Fibroblast of skin of back (primary cell): ENCODE measurements around the gene TROAP.
"Not testable (repeated sequence)": the region's sequence is repeated elsewhere in the genome, so short reads cannot be mapped to it uniquely, and the experiment has no call there.

Source experiments
- DNase-seq: peaks from one replicate; pipeline ENCODE4 v3.0.0-alpha.2; 2013

TROAP gene

DNA sequence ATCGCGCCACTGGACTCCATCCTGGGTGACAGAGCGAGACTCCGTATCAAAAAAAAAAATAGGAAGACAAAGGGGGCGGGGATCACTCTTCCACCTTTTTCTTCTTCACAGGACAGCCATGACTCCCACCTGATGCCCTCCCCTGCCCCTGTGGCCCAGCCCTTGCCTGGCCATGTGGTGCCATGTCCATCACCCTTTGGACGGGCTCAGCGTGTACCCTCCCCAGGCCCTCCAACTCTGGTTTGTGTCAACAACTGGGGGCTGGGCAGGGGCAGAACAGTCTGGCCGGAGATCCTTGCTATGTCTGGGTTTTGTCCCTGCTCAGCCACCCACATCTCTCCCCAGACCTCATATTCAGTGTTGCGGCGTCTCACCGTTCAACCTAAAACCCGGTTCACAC lies 5.8 kb downstream of the TROAP start:
- no peak for DNase-seq

GRCh38 chr12:49330032-49330619 lies 7.1 kb downstream of the TROAP start:
- DNase-seq, result no peak

- no peak for DNase-seq
Observed at GRCh38 chr12:49330631-49331379, 7.8 kb downstream of the TROAP start.

GRCh38 chr12:49331380-49332222 lies 8.5 kb downstream of the TROAP start:
- DNase-seq, result peak; percentile 70

DNA sequence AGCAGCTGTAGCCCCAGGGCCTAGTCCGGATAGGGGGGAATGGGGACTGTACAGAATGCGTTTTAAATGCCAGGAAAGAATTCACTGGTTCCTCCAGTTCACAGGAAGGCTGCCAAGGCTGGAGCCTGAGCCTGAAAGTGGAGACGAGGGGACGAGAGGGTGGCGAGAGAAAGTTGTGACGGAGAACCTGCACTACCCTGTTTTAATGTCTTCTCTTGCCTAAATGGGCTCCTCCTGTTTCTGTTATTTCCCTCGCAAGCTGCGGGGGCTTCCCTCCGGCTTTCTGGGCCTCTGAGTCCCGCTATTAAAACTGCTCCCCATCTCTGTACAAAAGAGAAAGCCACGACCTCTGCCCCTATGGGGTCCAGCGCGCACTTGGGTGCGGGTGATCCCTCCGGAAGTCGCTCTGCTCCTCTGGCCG lies 9.4 kb downstream of the TROAP start:
- no peak for DNase-seq

- no peak for DNase-seq
Observed at GRCh38 chr12:49332891-49333371, 9.9 kb downstream of the TROAP start.

GRCh38 chr12:49333778-49334177 lies 10.7 kb downstream of the TROAP start:
- not testable (repeated sequence) for DNase-seq

GRCh38 chr12:49334226-49334625 lies 11.2 kb downstream of the TROAP start:
- DNase-seq, result no peak

DNA sequence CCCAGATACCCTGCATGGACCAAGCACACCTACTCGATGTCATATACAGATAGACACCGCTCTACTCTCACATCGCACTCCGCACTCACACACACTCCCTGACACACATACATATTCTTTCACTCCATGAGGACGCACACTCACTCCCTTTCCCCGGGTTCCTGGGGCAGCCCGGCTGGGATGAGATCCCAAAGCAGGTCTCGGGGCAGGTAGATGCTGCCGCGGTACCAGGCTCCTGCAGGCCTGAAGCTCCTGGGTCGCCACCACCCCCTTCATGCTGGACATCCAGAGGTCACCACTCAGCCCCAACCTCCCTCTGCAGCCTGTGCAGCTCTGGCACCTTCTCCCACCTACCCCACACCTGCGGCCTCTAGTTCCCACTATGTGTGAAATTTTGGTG lies 11.6 kb downstream of the TROAP start:
- DNase-seq, result no peak

DNA sequence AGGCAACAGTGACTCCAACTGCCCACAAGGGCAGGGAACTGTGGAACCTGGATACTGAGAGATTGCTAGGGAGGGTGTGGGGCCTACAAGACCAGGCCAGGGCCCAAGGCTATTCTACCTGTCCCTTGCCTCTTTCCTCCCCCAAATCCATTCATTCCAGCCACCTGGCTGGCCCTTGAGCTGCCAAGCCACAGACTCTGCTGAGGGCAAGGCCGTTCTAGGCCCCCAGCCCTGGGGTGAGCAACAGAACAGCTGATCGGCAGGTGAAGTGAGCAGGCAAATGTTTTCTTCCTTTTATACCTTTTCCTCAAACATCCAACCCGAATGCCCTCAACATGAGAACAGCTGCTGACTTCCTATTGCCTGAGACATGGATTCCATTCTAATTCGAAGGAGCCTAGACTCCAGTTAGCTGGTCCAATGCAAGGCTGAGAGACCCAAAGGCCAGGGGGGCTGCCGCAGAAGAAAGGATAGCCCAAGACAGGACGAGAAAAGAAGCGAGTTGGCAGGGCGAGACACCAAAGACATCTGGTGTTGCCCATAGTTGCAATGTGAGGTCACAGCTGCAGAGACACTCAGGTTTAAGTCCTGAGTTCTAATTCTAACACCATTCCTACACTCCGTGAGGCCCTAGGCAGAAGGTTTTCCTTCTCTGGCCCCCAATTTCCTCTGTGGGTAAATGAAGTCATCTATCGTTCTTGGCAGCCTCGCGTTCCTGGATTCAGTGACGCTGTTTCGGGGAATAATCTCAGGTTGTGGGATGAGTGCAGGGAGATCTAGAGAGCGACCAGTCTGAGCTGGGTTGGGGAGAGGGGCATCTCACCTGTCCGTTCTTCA lies 12.3 kb downstream of the TROAP start:
- no peak for DNase-seq

GRCh38 chr12:49335955-49336644 lies 13.0 kb downstream of the TROAP start:
- no peak for DNase-seq

GRCh38 chr12:49336645-49337584 lies 13.9 kb downstream of the TROAP start, which contains the start of gene C1QL4:
TSS of gene C1QL4 (minus strand) at chr12:49337188. CDS start at chr12:49336477, 711 bp downstream.
- peak; percentile 71 for DNase-seq

DNA sequence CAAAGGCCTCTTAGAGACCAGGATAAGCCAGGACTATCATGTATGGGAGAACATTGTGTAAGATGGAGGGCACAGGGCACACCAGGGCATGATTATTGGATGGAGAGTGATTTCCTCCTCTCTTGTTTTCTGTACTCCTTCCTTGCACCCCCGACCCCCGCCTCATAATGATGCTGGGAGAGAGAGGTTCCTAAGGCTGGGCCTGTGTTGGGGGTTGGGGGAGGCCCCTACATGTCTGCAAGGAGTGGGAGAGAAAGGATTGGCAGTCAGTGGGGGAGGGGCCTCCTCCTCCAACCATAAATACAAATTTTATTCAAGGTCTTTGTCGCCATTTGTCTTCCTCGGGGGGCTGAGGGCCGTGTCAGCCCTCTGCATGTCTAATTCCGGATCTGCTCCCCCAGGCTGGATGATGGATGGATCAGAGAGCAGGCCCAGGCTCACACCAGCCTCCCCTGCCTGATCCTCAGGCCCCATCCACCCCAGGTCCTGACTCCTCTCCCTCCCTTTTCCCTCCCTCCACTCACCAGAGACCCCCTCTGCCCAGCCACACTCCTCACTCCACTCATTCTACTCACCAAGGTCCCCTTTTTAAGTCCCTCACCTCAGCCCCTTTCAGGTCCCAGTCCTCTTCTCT lies 15.9 kb downstream of the TROAP start:
- DNase-seq, result no peak

GRCh38 chr12:49339464-49339861 lies 16.4 kb downstream of the TROAP start:
- DNase-seq, result no peak

GRCh38 chr12:49340095-49340870 lies 17.2 kb downstream of the TROAP start:
- DNase-seq, result no peak

DNA sequence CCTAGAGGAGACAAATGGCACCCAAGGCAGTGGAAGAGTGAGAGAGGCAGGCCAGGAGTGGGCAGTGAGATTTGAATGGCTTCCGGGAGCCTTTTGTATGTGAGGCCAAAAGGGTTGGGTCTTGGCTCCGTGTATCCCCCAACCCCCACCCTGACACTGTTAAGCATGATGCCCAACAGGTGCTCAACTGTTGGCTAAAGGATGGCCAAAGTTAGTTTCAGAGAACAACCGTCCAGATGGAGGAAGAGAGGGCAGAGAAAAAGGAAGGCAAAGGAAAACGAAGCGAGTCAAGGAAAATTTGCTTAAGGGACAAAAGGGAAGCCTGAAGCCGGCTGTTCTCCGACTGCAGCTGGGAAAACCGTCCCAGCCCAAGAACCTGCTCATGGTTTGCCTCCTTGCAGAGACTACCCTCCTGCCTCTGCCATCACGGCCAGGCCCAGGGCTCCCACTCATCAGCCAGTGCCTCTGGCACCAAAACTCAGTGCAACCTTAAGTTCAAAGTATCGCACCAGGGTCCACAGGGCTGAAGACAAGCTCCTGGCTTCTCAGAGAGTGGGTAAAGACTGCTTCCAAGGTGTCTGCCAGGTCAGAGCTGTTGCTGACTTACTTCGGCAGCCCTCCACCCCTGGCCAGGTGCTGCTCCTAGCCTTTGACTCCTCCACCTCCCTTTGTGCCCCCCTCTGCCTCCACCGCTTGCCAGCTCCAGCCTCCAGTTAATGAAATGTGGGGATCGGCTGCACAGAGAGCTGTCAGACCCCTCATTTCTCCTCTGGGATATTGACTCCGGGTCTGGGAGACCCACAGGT lies 18.1 kb downstream of the TROAP start:
- DNase-seq, result no peak

- no peak for DNase-seq
Observed at GRCh38 chr12:49341777-49342065, 18.7 kb downstream of the TROAP start.
